Fibroblast of villous mesenchyme (primary cell): Measurements from ENCODE around the gene PRRG3. TPM values are rescaled to one million over a fixed set of nuclear protein-coding genes. Genes with fewer than 3 reads are reported as not detected.

ENCODE experiments used
- DNase-seq: peaks from one replicate; pipeline ENCODE4 v3.0.0-alpha.2; 2010; ENCODE audit warnings: low read depth
- H3K4me3 ChIP-seq: 2 replicates; pipeline ENCODE4 v1.5.1; 2011; ENCODE audit warnings: low read depth, mild to moderate bottlenecking, low read length
- CTCF ChIP-seq: IDR thresholded peaks from 2 replicates; pipeline ENCODE4 v1.5.1; 2012; ENCODE audit warnings: low read depth, mild to moderate bottlenecking, low read length; ENCODE audit not compliant: insufficient read depth
- total RNA-seq: library from RNA; depleted of rRNA; stranded (reverse); fragments of >200 nt; gene quantifications from 2 replicates; pipeline ENCODE4 v1.2.3, GENCODE V29; 2012

PRRG3 gene
- total RNA-seq, 1 donor = not detected

GRCh38 chrX:151699746-151700145, 4.5 kb downstream of the PRRG3 start:
- DNase-seq = no peak
- no peak for TF ChIP-seq CTCF
- no peak overlapping the region for H3K4me3 ChIP-seq

GRCh38 chrX:151700581-151700980, 5.3 kb downstream of the PRRG3 start:
- TF ChIP-seq CTCF = no peak
- no peak overlapping the region for H3K4me3 ChIP-seq
- DNase-seq = no peak

GRCh38 chrX:151701071-151701470, 5.8 kb downstream of the PRRG3 start:
- DNase-seq = no peak
- no peak overlapping the region for H3K4me3 ChIP-seq

GRCh38 chrX:151701531-151701930, 6.3 kb downstream of the PRRG3 start:
- DNase-seq = no peak
- H3K4me3 ChIP-seq = no peak overlapping the region
- no peak for TF ChIP-seq CTCF

More at GRCh38 chrX:151701071-151701470, 5.8 kb downstream of the PRRG3 start:
- TF ChIP-seq CTCF = no peak

- no peak overlapping the region for H3K4me3 ChIP-seq
- DNase-seq = no peak
- TF ChIP-seq CTCF = no peak
Measured at GRCh38 chrX:151702026-151702714, 6.9 kb downstream of the PRRG3 start.

GRCh38 chrX:151702741-151703340, 7.6 kb downstream of the PRRG3 start:
- no peak for TF ChIP-seq CTCF

More at GRCh38 chrX:151702741-151703340, 7.6 kb downstream of the PRRG3 start:
- no peak overlapping the region for H3K4me3 ChIP-seq
- no peak for DNase-seq
